ENCODE results near the gene ANO8.

The ANO8 gene

GRCh38 chr19:17336872-17337674 is 2.4 kb upstream of the ANO8 start, which contains the start of gene GTPBP3:
TSS of gene GTPBP3 (plus strand) at chr19:17337553. CDS start at chr19:17337612, 59 bp downstream.
- no peak for TF ChIP-seq CTCF (IDR thresholded peaks at IDR 0.05)
- Histone ChIP-seq H3K79me2 (no peaks in the 10 kb centered on the region), H3K9ac (peak within 1 kb of the TSS; percentile 59), H3K27me3 (ENCODE audit: control insufficient read depth, insufficient read depth, low read length) (no peaks in the 10 kb centered on the region), H3K36me3 (ENCODE audit: control insufficient read depth, insufficient read depth, low read length) (no peaks in the 10 kb centered on the region), H3K4me3 (ENCODE audit: low read depth, low read length) (peak within 1 kb of the TSS; percentile 89), H2AFZ (peak within 1 kb of the TSS; percentile 99), H3K4me1 (peaks cover 4% of the 10 kb centered on the region), H3K27ac (peak within 1 kb of the TSS; percentile 98), H3K4me2 (ENCODE audit: low read length) (peak within 1 kb of the TSS; percentile 100), H3K9me3 (ENCODE audit: control insufficient read depth, low read length) (no peaks in the 10 kb centered on the region)

- Histone ChIP-seq H3K27ac (no peak overlapping the region), H3K27me3 (ENCODE audit: control insufficient read depth, insufficient read depth, low read length) (no peaks in the 10 kb centered on the region), H3K79me2 (no peaks in the 10 kb centered on the region), H2AFZ (no peak overlapping the region), H3K4me1 (peaks cover 4% of the 10 kb centered on the region), H3K9ac (no peak overlapping the region), H3K36me3 (ENCODE audit: control insufficient read depth, insufficient read depth, low read length) (no peaks in the 10 kb centered on the region), H3K9me3 (ENCODE audit: control insufficient read depth, low read length) (no peaks in the 10 kb centered on the region), H3K4me3 (ENCODE audit: low read depth, low read length) (peak overlapping the region; percentile 27), H3K4me2 (ENCODE audit: low read length) (no peak overlapping the region)
- TF ChIP-seq CTCF (IDR thresholded peaks at IDR 0.05), result no peak
Measured at GRCh38 chr19:17335575-17335974, 920 bp upstream of the ANO8 start.

GRCh38 chr19:17333611-17334413 is 843 bp downstream of the ANO8 start:
- no peaks in the 10 kb centered on the region for H3K36me3 ChIP-seq (ENCODE audit: control insufficient read depth, insufficient read depth, low read length)
- TF ChIP-seq CTCF (IDR thresholded peaks at IDR 0.05), result no peak
- peak overlapping the region; percentile 53 for H3K27ac ChIP-seq
- no peaks in the 10 kb centered on the region for H3K79me2 ChIP-seq
- peak overlapping the region; percentile 75 for H3K4me2 ChIP-seq (ENCODE audit: low read length)
- peak overlapping the region; percentile 65 for H3K4me3 ChIP-seq (ENCODE audit: low read depth, low read length)
- no peaks in the 10 kb centered on the region for H3K9me3 ChIP-seq (ENCODE audit: control insufficient read depth, low read length)
- peaks cover 4% of the 10 kb centered on the region for H3K4me1 ChIP-seq
- no peaks in the 10 kb centered on the region for H3K27me3 ChIP-seq (ENCODE audit: control insufficient read depth, insufficient read depth, low read length)
- peak overlapping the region; percentile 78 for H3K9ac ChIP-seq
- H2AFZ ChIP-seq, result peak overlapping the region; percentile 97

GRCh38 chr19:17332677-17333581 is 1.7 kb downstream of the ANO8 start:
- H3K9ac ChIP-seq, result no peak overlapping the region
- no peak for TF ChIP-seq CTCF (IDR thresholded peaks at IDR 0.05)
- no peak overlapping the region for H3K27ac ChIP-seq
- no peak overlapping the region for H2AFZ ChIP-seq
- H3K4me2 ChIP-seq (ENCODE audit: low read length), result no peak overlapping the region
- peaks cover under 1% of the 10 kb centered on the region for H3K4me1 ChIP-seq
- H3K36me3 ChIP-seq (ENCODE audit: control insufficient read depth, insufficient read depth, low read length), result no peaks in the 10 kb centered on the region
- no peaks in the 10 kb centered on the region for H3K9me3 ChIP-seq (ENCODE audit: control insufficient read depth, low read length)
- H3K4me3 ChIP-seq (ENCODE audit: low read depth, low read length), result no peak overlapping the region
- no peaks in the 10 kb centered on the region for H3K27me3 ChIP-seq (ENCODE audit: control insufficient read depth, insufficient read depth, low read length)
- no peaks in the 10 kb centered on the region for H3K79me2 ChIP-seq

All from parathyroid adenoma (tissue), 2 donors.